Measurements from ENCODE around the gene OR5B17. TPM values are rescaled to one million over a fixed set of nuclear protein-coding genes. Genes with fewer than 3 reads are reported as not detected.
"Not testable (repeated sequence)": the region's sequence is repeated elsewhere in the genome, so short reads cannot be mapped to it uniquely, and the experiment has no call there.

OR5B17 gene
- not detected for total RNA-seq

GRCh38 chr11:58358969-58359368, at the start of gene OR5B17:
TSS of gene OR5B17 (minus strand) at chr11:58359069. CDS start at chr11:58359069, 0 bp downstream.
- no peak within 1 kb of the TSS for H3K27ac Mint-ChIP-seq
- peaks cover 14% of the 10 kb centered on the region for H3K27me3 Mint-ChIP-seq
- no peaks in the 10 kb centered on the region for H3K9me3 Mint-ChIP-seq (ENCODE audit: low read depth)
- CTCF ChIA-PET = no interaction called here
- ATAC-seq (no peak), DNase-seq (no peak)
- H3K4me3 Mint-ChIP-seq = no peak within 1 kb of the TSS
- H3K4me1 Mint-ChIP-seq = no peaks in the 10 kb centered on the region
- H3K36me3 Mint-ChIP-seq = no peaks in the 10 kb centered on the region

GRCh38 chr11:58406774-58407173, 47.9 kb upstream of the OR5B17 start, which contains the start of gene OR5B3:
TSS of gene OR5B3 (minus strand) at chr11:58406874. CDS start at chr11:58403409, 3,465 bp downstream.
- no peak for ATAC-seq
- Mint-ChIP-seq H3K4me3 (no peak within 1 kb of the TSS), H3K27ac (no peak within 1 kb of the TSS), H3K36me3 (peaks cover 1% of the 10 kb centered on the region), H3K27me3 (peaks cover 3% of the 10 kb centered on the region), H3K4me1 (no peaks in the 10 kb centered on the region), H3K9me3 (ENCODE audit: low read depth) (peaks cover 11% of the 10 kb centered on the region)
- CTCF ChIA-PET = no interaction called here
- DNase-seq = no peak

GRCh38 chr11:58399622-58400021, 40.8 kb upstream of the OR5B17 start:
- DNase-seq; H3K36me3 Mint-ChIP-seq; CTCF ChIA-PET; ATAC-seq; H3K27ac Mint-ChIP-seq; H3K4me1 Mint-ChIP-seq; H3K9me3 Mint-ChIP-seq (ENCODE audit: low read depth); H3K27me3 Mint-ChIP-seq; H3K4me3 Mint-ChIP-seq: not testable (repeated sequence)

GRCh38 chr11:58395581-58395980, 36.7 kb upstream of the OR5B17 start:
- Mint-ChIP-seq H3K4me1 (no peaks in the 10 kb centered on the region), H3K4me3 (no peak overlapping the region), H3K9me3 (ENCODE audit: low read depth) (peaks cover 10% of the 10 kb centered on the region), H3K36me3 (no peaks in the 10 kb centered on the region), H3K27me3 (no peaks in the 10 kb centered on the region), H3K27ac (no peak overlapping the region)
- CTCF ChIA-PET = no interaction called here
- DNase-seq (no peak), ATAC-seq (no peak)

GRCh38 chr11:58394195-58394594, 35.3 kb upstream of the OR5B17 start:
- Mint-ChIP-seq H3K27me3 (no peaks in the 10 kb centered on the region), H3K27ac (no peak overlapping the region), H3K4me3 (no peak overlapping the region), H3K4me1 (no peaks in the 10 kb centered on the region), H3K9me3 (ENCODE audit: low read depth) (peaks cover 10% of the 10 kb centered on the region), H3K36me3 (no peaks in the 10 kb centered on the region)
- ATAC-seq (no peak), DNase-seq (no peak)
- CTCF ChIA-PET = no interaction called here

GRCh38 chr11:58392746-58393145, 33.9 kb upstream of the OR5B17 start:
- CTCF ChIA-PET = no interaction called here
- DNase-seq = no peak
- H3K4me1 Mint-ChIP-seq = no peaks in the 10 kb centered on the region
- H3K27me3 Mint-ChIP-seq = no peaks in the 10 kb centered on the region
- no peak for ATAC-seq
- no peak overlapping the region for H3K27ac Mint-ChIP-seq
- H3K36me3 Mint-ChIP-seq = no peaks in the 10 kb centered on the region
- H3K9me3 Mint-ChIP-seq (ENCODE audit: low read depth) = peaks cover 10% of the 10 kb centered on the region
- H3K4me3 Mint-ChIP-seq = no peak overlapping the region

GRCh38 chr11:58391879-58392278, 33.0 kb upstream of the OR5B17 start:
- ATAC-seq (no peak), DNase-seq (no peak)
- peaks cover 10% of the 10 kb centered on the region for H3K9me3 Mint-ChIP-seq (ENCODE audit: low read depth)
- no peaks in the 10 kb centered on the region for H3K27me3 Mint-ChIP-seq
- no peak overlapping the region for H3K27ac Mint-ChIP-seq
- H3K4me3 Mint-ChIP-seq = no peak overlapping the region
- H3K4me1 Mint-ChIP-seq = no peaks in the 10 kb centered on the region
- CTCF ChIA-PET = no interaction called here
- no peaks in the 10 kb centered on the region for H3K36me3 Mint-ChIP-seq

- ATAC-seq (no peak), DNase-seq (no peak)
- H3K9me3 Mint-ChIP-seq (ENCODE audit: low read depth) = peaks cover 10% of the 10 kb centered on the region
- H3K36me3 Mint-ChIP-seq = no peaks in the 10 kb centered on the region
- no peak overlapping the region for H3K27ac Mint-ChIP-seq
- no peaks in the 10 kb centered on the region for H3K27me3 Mint-ChIP-seq
- H3K4me1 Mint-ChIP-seq = no peaks in the 10 kb centered on the region
- CTCF ChIA-PET = no interaction called here
- no peak overlapping the region for H3K4me3 Mint-ChIP-seq
Measured at GRCh38 chr11:58390551-58391063, 31.7 kb upstream of the OR5B17 start.

GRCh38 chr11:58354727-58355126, 4.1 kb downstream of the OR5B17 start:
- Mint-ChIP-seq H3K27me3 (no peaks in the 10 kb centered on the region), H3K4me3 (no peak overlapping the region), H3K27ac (no peak overlapping the region), H3K9me3 (ENCODE audit: low read depth) (no peaks in the 10 kb centered on the region), H3K4me1 (no peaks in the 10 kb centered on the region), H3K36me3 (no peaks in the 10 kb centered on the region)
- ATAC-seq = no peak
- DNase-seq = no peak
- CTCF ChIA-PET = no interaction called here

- DNase-seq (no peak), ATAC-seq (no peak)
- no peaks in the 10 kb centered on the region for H3K36me3 Mint-ChIP-seq
- CTCF ChIA-PET = no interaction called here
- no peaks in the 10 kb centered on the region for H3K4me1 Mint-ChIP-seq
- peaks cover 3% of the 10 kb centered on the region for H3K27me3 Mint-ChIP-seq
- no peaks in the 10 kb centered on the region for H3K9me3 Mint-ChIP-seq (ENCODE audit: low read depth)
- no peak overlapping the region for H3K27ac Mint-ChIP-seq
- H3K4me3 Mint-ChIP-seq = no peak overlapping the region
Measured at GRCh38 chr11:58345204-58345603, 13.7 kb downstream of the OR5B17 start.

GRCh38 chr11:58334708-58335107, 24.2 kb downstream of the OR5B17 start:
- no peak overlapping the region for H3K4me3 Mint-ChIP-seq
- ATAC-seq (no peak), DNase-seq (no peak)
- no peaks in the 10 kb centered on the region for H3K36me3 Mint-ChIP-seq
- no peak overlapping the region for H3K27ac Mint-ChIP-seq
- H3K9me3 Mint-ChIP-seq (ENCODE audit: low read depth) = no peaks in the 10 kb centered on the region
- H3K4me1 Mint-ChIP-seq = no peaks in the 10 kb centered on the region
- CTCF ChIA-PET = no interaction called here
- peaks cover 3% of the 10 kb centered on the region for H3K27me3 Mint-ChIP-seq

- H3K4me1 Mint-ChIP-seq = no peaks in the 10 kb centered on the region
- no peak overlapping the region for H3K27ac Mint-ChIP-seq
- no peak for ATAC-seq
- CTCF ChIA-PET = no interaction called here
- no peak for DNase-seq
- H3K36me3 Mint-ChIP-seq = no peaks in the 10 kb centered on the region
- H3K4me3 Mint-ChIP-seq = no peak overlapping the region
- no peaks in the 10 kb centered on the region for H3K9me3 Mint-ChIP-seq (ENCODE audit: low read depth)
- no peaks in the 10 kb centered on the region for H3K27me3 Mint-ChIP-seq
Measured at GRCh38 chr11:58330861-58331260, 28.0 kb downstream of the OR5B17 start.

GRCh38 chr11:58318532-58318931, 40.3 kb downstream of the OR5B17 start:
- no peak overlapping the region for H3K4me3 Mint-ChIP-seq
- H3K27me3 Mint-ChIP-seq = no peaks in the 10 kb centered on the region
- no peaks in the 10 kb centered on the region for H3K36me3 Mint-ChIP-seq
- H3K4me1 Mint-ChIP-seq = no peaks in the 10 kb centered on the region
- DNase-seq (no peak), ATAC-seq (no peak)
- no peak overlapping the region for H3K27ac Mint-ChIP-seq
- CTCF ChIA-PET = no interaction called here
- no peaks in the 10 kb centered on the region for H3K9me3 Mint-ChIP-seq (ENCODE audit: low read depth)

- no peak for DNase-seq
- CTCF ChIA-PET = no interaction called here
- no peaks in the 10 kb centered on the region for H3K27me3 Mint-ChIP-seq
- no peak for ATAC-seq
- no peak overlapping the region for H3K27ac Mint-ChIP-seq
- no peaks in the 10 kb centered on the region for H3K9me3 Mint-ChIP-seq (ENCODE audit: low read depth)
- no peaks in the 10 kb centered on the region for H3K36me3 Mint-ChIP-seq
- H3K4me3 Mint-ChIP-seq = no peak overlapping the region
- H3K4me1 Mint-ChIP-seq = no peaks in the 10 kb centered on the region
Measured at GRCh38 chr11:58316142-58316541, 42.7 kb downstream of the OR5B17 start.

All from activated CD8-positive, alpha-beta memory T cell treated with anti-CD3 and anti-CD28 coated beads, Interleukin-2, amount 10 ng/mL, durations not matched to agents 7 days and 5 days (primary cell).